ACC112 (cell line): ENCODE measurements around the gene SAYSD1.

ENCODE experiments used
- H2AFZ ChIP-seq: fragments of 200-600 bp; sonication (generic); one replicate; pipeline ENCODE4 v1.6.0; 2017; ENCODE audit warnings: antibody characterized with exemption, low read length; ENCODE audit not compliant: unreplicated experiment
- H3K27ac ChIP-seq: fragments of 200-600 bp; sonication (generic); 2 replicates; pipeline ENCODE4 v1.5.1; 2014; ENCODE audit warnings: low read depth, mild to moderate bottlenecking, antibody characterized with exemption, low read length, moderate library complexity
- H3K27me3 ChIP-seq: fragments of 200-600 bp; sonication (generic); 2 replicates; pipeline ENCODE4 v1.6.1; 2014; ENCODE audit warnings: mild to moderate bottlenecking, antibody characterized with exemption, low read length, moderate library complexity, mixed read lengths; ENCODE audit not compliant: insufficient read depth
- H3K36me3 ChIP-seq: fragments of 200-600 bp; sonication (generic); 2 replicates; pipeline ENCODE4 v1.6.1; 2016; ENCODE audit warnings: mild to moderate bottlenecking, antibody characterized with exemption, low read length, moderate library complexity, mixed read lengths; ENCODE audit not compliant: insufficient read depth
- H3K4me1 ChIP-seq: fragments of 200-600 bp; sonication (generic); one replicate; pipeline ENCODE4 v1.6.1; 2016; ENCODE audit warnings: low read length, mixed read lengths; ENCODE audit not compliant: insufficient read depth, unreplicated experiment, control insufficient read depth
- H3K4me3 ChIP-seq: fragments of 200-600 bp; sonication (generic); 2 replicates; pipeline ENCODE4 v1.5.1; 2014; ENCODE audit warnings: mild to moderate bottlenecking, low read depth, low read length
- H3K79me2 ChIP-seq: fragments of 200-600 bp; sonication (generic); one replicate; pipeline ENCODE4 v1.6.0; 2016; ENCODE audit warnings: low read length; ENCODE audit not compliant: control insufficient read depth, unreplicated experiment, insufficient read depth

Gene SAYSD1

GRCh38 chr6:39057251-39058155, 57.5 kb downstream of the SAYSD1 start:
- no peaks in the 10 kb centered on the region for H3K36me3 ChIP-seq
- peaks cover 54% of the 10 kb centered on the region for H3K27me3 ChIP-seq
- H3K4me3 ChIP-seq, result no peak overlapping the region
- H3K79me2 ChIP-seq, result no peaks in the 10 kb centered on the region
- H3K27ac ChIP-seq, result no peak overlapping the region
- H2AFZ ChIP-seq, result no peak overlapping the region
- H3K4me1 ChIP-seq, result no peaks in the 10 kb centered on the region

DNA sequence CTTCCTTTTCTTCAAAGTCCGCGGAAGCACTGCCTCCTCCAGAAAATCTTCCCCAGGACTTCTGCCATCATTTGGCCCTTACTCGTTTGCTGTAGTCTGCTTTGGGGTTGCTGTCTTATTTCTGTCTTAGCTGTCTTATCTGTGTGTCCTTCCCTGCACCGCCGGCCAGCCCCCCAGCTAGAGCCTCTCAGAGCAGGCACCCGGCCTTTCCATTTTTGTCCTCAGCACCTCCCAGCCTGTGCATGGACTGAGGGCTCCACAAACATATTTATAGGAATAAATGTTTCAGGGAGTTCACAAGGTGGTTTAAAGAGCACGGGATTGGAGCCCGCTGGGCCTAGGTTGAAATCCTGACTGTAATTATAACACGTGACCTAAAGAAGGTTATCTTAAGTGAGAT, 58.3 kb downstream of the SAYSD1 start:
- no peaks in the 10 kb centered on the region for H3K79me2 ChIP-seq
- H3K4me1 ChIP-seq, result no peaks in the 10 kb centered on the region
- H2AFZ ChIP-seq, result no peak overlapping the region
- H3K27me3 ChIP-seq, result peaks cover 49% of the 10 kb centered on the region
- H3K4me3 ChIP-seq, result no peak overlapping the region
- no peak overlapping the region for H3K27ac ChIP-seq
- no peaks in the 10 kb centered on the region for H3K36me3 ChIP-seq

DNA sequence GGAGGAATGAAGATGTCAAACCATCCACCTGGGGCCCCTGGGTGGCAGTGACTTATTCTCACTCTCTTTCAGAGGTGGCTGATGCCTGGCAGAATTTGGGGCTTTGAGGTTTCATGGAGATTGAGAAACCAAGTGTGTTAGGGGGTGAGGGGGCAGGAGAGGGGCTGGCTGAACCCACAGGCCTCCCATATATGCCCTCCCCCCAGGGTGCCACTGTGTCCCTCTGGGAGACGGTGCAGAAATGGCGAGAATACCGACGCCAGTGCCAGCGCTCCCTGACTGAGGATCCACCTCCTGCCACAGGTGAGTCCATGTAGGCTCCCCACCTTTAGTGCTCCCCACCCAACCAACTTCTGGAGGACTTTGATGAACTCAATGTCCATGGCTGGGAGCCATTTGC, 58.8 kb downstream of the SAYSD1 start:
- no peaks in the 10 kb centered on the region for H3K79me2 ChIP-seq
- H3K27me3 ChIP-seq, result peaks cover 49% of the 10 kb centered on the region
- H3K27ac ChIP-seq, result no peak overlapping the region
- no peaks in the 10 kb centered on the region for H3K4me1 ChIP-seq
- no peaks in the 10 kb centered on the region for H3K36me3 ChIP-seq
- no peak overlapping the region for H2AFZ ChIP-seq
- H3K4me3 ChIP-seq, result no peak overlapping the region

DNA sequence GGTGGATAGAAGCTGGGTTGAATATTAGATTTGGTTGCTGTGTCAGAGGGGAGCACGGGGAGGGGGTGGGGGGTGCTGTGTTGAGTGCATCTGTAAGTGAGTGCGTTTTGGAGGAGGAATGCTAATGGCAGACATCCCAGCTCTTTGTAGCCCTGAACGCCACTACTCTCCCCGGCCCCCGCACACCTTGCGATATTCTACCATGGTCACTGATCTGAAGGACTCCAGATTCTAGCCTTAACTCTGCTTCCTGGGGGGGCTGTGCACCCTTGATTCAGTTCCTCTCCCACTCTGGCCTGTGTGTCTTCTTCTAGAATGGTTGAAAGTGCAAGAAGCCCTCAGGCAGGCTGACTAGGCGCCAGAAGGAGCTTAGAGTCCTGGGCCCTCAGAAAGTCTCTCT, 59.3 kb downstream of the SAYSD1 start:
- H3K4me1 ChIP-seq, result no peaks in the 10 kb centered on the region
- H3K27me3 ChIP-seq, result peaks cover 49% of the 10 kb centered on the region
- H2AFZ ChIP-seq, result no peak overlapping the region
- H3K27ac ChIP-seq, result no peak overlapping the region
- no peaks in the 10 kb centered on the region for H3K36me3 ChIP-seq
- no peaks in the 10 kb centered on the region for H3K79me2 ChIP-seq
- no peak overlapping the region for H3K4me3 ChIP-seq

DNA sequence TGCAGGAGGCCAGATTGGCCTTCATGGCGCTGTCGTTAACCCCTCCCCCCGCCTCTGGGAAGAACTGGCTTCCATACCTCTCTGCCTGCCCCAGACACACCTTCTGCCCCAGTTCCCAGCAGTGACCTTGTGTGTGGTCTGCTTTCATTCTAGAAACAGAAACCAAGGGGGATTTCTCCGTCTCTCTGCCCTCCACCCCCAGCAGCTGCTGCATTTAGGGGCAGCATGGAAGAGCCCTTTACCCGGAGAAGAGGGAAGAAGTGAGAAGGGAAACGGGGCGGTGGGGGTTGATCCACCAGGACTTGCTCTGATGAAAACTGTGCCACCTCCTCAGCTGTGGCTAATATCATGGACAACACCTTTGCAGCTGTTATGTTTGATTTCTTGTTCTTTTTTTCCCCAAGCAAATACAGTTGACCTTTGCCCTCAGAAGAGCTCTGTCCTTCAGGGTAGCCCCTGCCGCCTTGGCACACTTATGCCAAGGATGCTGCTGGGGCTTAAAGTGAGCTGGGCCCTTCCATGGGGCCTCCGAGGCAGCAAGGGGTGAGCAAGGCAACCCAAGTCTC, 60.3 kb downstream of the SAYSD1 start:
- no peak overlapping the region for H3K27ac ChIP-seq
- H2AFZ ChIP-seq, result no peak overlapping the region
- H3K36me3 ChIP-seq, result no peaks in the 10 kb centered on the region
- no peaks in the 10 kb centered on the region for H3K4me1 ChIP-seq
- H3K27me3 ChIP-seq, result peaks cover 53% of the 10 kb centered on the region
- H3K79me2 ChIP-seq, result no peaks in the 10 kb centered on the region
- no peak overlapping the region for H3K4me3 ChIP-seq
